Natural killer cell treated with Interleukin-12 subunit alpha and Interleukin-12 subunit beta and Interleukin-15 and Interleukin-18, amount 100 ng/mL, for 72 hours (primary cell): ENCODE data around the gene NRXN3. TPM values are rescaled to one million over a fixed set of nuclear protein-coding genes. Genes with fewer than 3 reads are reported as not detected.

Experiments used
- ATAC-seq, 2 donors: fragments of 150-1000 bp; cut with Tn5 transposase in 1 of 2; sonication (Bioruptor Pico), chemical (Tn5 transposase) in 1 of 2; 2 replicates each; pipeline ENCODE4 v1.10.0; 2021
- DNase-seq: peaks from one replicate; pipeline ENCODE4 v3.0.0; 2022; ENCODE audit warnings: low spot score
- H3K27ac Mint-ChIP-seq, 2 donors: 1 replicate in 1 of 2; 2 replicates in 1 of 2; pipeline ENCODE4 v1.8.0; 2022; ENCODE audit warnings: mixed read lengths in 2 of 2, mild to moderate bottlenecking in 1 of 2, moderate library complexity in 1 of 2
- H3K27me3 Mint-ChIP-seq, 2 donors: 1 replicate in 1 of 2; 2 replicates in 1 of 2; pipeline ENCODE4 v1.8.0; 2022; ENCODE audit warnings: mixed read lengths in 2 of 2
- H3K36me3 Mint-ChIP-seq: one replicate; pipeline ENCODE4 v1.8.0; 2022; ENCODE audit warnings: mixed read lengths
- H3K4me1 Mint-ChIP-seq, 2 donors: 1 replicate in 1 of 2; 2 replicates in 1 of 2; pipeline ENCODE4 v1.8.0; 2022; ENCODE audit warnings: low read depth in 2 of 2, mixed read lengths in 2 of 2, mild to moderate bottlenecking in 1 of 2
- H3K4me3 Mint-ChIP-seq: one replicate; pipeline ENCODE4 v1.8.0; 2022; ENCODE audit warnings: mixed read lengths
- H3K9me3 Mint-ChIP-seq: 2 replicates; pipeline ENCODE4 v1.8.0; 2022; ENCODE audit warnings: mixed read lengths
- total RNA-seq, 2 donors: library from RNA; stranded (reverse); gene quantifications; one replicate each; pipeline ENCODE4 v1.2.3, GENCODE V29; 2022

Gene NRXN3
- total RNA-seq, 2 donors from 2014 or later, result not detected

- no peaks in the 10 kb centered on the region for H3K4me1 Mint-ChIP-seq
- H3K9me3 Mint-ChIP-seq, result peaks cover 19% of the 10 kb centered on the region
- no peak overlapping the region for H3K27ac Mint-ChIP-seq
- no peak for DNase-seq
- no peak for ATAC-seq
- no peaks in the 10 kb centered on the region for H3K36me3 Mint-ChIP-seq
- H3K4me3 Mint-ChIP-seq, result no peak overlapping the region
- H3K27me3 Mint-ChIP-seq, result no peaks in the 10 kb centered on the region
These were observed 1321.0 kb downstream of the NRXN3 start for GRCh38 chr14:79491161-79491560.

GRCh38 chr14:79493081-79493645 is 1323.0 kb downstream of the NRXN3 start:
- ATAC-seq, result no peak
- no peaks in the 10 kb centered on the region for H3K27me3 Mint-ChIP-seq
- H3K4me3 Mint-ChIP-seq, result no peak overlapping the region
- DNase-seq, result no peak
- no peaks in the 10 kb centered on the region for H3K4me1 Mint-ChIP-seq
- H3K36me3 Mint-ChIP-seq, result no peaks in the 10 kb centered on the region
- peaks cover 18% of the 10 kb centered on the region for H3K9me3 Mint-ChIP-seq
- no peak overlapping the region for H3K27ac Mint-ChIP-seq

- Mint-ChIP-seq H3K4me3 (no peak overlapping the region), H3K36me3 (no peaks in the 10 kb centered on the region), H3K4me1 (no peaks in the 10 kb centered on the region), H3K27ac (no peak overlapping the region), H3K27me3 (no peaks in the 10 kb centered on the region), H3K9me3 (peaks cover 16% of the 10 kb centered on the region)
- no peak for DNase-seq
- ATAC-seq, result no peak
These were observed 1326.5 kb downstream of the NRXN3 start for GRCh38 chr14:79496701-79497100.

DNA sequence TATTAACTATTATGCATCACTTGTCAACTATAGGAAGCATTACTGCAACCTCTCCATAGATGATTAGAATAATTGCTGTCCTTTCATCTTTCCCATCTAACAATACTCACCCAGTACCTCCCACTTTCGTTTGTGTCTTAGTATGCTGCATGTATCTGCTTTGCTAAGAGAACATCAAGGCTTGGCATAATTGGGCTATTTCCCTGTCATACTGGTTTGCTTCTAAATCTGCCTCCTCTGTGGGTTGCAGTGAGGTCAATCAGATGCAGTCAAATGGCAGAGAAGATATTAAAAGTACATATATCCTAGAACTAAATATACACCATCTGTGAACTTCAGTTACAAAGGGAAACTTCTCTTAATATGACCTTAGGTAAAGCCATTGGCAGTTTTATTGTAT is 1330.3 kb downstream of the NRXN3 start:
- ATAC-seq (no peak), DNase-seq (no peak)
- no peaks in the 10 kb centered on the region for H3K36me3 Mint-ChIP-seq
- H3K9me3 Mint-ChIP-seq, result peaks cover 16% of the 10 kb centered on the region
- H3K27me3 Mint-ChIP-seq, result no peaks in the 10 kb centered on the region
- H3K4me3 Mint-ChIP-seq, result no peak overlapping the region
- H3K4me1 Mint-ChIP-seq, result no peaks in the 10 kb centered on the region
- H3K27ac Mint-ChIP-seq, result no peak overlapping the region

DNA sequence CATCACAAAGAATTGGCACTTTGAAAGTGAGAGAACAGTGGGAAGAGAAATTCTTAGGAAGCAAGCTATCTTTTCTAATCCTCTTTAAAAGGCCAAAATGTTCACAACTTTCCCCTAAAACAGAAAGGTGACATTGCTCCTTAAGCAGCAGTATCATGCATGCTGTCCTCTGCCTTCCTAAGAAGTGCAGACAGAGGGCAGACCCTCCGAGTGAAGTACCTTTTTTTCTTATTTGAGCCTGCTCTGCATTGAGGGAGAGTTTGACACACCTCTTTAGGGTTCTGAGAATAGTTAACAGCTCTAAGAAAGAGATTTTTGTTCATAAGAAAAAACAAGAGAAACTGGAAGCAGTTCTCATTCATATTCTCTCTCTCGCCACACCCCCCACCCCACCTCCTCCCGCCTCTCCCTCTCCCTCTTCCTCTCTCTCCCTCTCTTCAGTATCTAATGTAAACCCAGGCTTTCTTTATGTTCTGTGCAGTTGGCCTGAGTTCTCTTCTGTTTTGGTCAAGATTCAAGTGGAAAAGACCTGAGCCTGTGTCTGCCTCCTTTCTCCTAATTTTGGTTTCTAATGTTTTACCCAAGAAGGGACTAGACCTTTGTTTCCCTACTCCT is 1332.1 kb downstream of the NRXN3 start:
- no peak for DNase-seq
- H3K9me3 Mint-ChIP-seq, result peaks cover 16% of the 10 kb centered on the region
- H3K27ac Mint-ChIP-seq, result no peak overlapping the region
- no peaks in the 10 kb centered on the region for H3K27me3 Mint-ChIP-seq
- H3K36me3 Mint-ChIP-seq, result no peaks in the 10 kb centered on the region
- H3K4me3 Mint-ChIP-seq, result no peak overlapping the region
- no peak for ATAC-seq
- no peaks in the 10 kb centered on the region for H3K4me1 Mint-ChIP-seq

- Mint-ChIP-seq H3K27ac (no peak overlapping the region), H3K36me3 (no peaks in the 10 kb centered on the region), H3K27me3 (no peaks in the 10 kb centered on the region), H3K4me1 (no peaks in the 10 kb centered on the region), H3K4me3 (no peak overlapping the region), H3K9me3 (peaks cover 17% of the 10 kb centered on the region)
- no peak for ATAC-seq
- DNase-seq, result no peak
These were observed 1332.6 kb downstream of the NRXN3 start for GRCh38 chr14:79502751-79503148.

GRCh38 chr14:79510659-79511058 is 1340.5 kb downstream of the NRXN3 start:
- no peaks in the 10 kb centered on the region for H3K27me3 Mint-ChIP-seq
- no peak for ATAC-seq
- no peak for DNase-seq

DNA sequence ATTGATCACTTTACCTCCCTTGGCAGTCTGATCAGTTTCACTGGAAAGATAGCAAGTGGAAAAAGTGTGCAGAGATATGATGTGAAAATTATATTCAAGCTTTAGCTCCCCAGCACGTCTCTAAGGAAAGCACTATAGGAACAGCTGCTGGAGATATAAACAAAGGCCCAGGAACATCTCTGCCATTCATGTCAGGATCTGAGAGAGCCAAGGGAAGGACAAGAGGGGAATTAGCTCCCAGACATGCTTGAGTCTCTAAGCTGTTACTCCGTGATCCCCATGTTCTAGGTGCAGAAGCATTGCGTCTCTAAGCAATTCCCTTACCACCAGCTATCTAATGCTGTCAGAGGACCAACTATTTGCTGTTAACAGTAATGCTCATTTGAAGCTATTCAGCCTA is 1341.0 kb downstream of the NRXN3 start:
- H3K27ac Mint-ChIP-seq, result no peak overlapping the region
- H3K4me1 Mint-ChIP-seq, result no peaks in the 10 kb centered on the region
- DNase-seq, result no peak
- ATAC-seq, result no peak
- no peaks in the 10 kb centered on the region for H3K36me3 Mint-ChIP-seq
- no peaks in the 10 kb centered on the region for H3K27me3 Mint-ChIP-seq
- H3K9me3 Mint-ChIP-seq, result peaks cover 11% of the 10 kb centered on the region
- H3K4me3 Mint-ChIP-seq, result no peak overlapping the region

More at GRCh38 chr14:79510659-79511058, 1340.5 kb downstream of the NRXN3 start:
- H3K4me3 Mint-ChIP-seq, result no peak overlapping the region
- H3K36me3 Mint-ChIP-seq, result no peaks in the 10 kb centered on the region
- H3K4me1 Mint-ChIP-seq, result no peaks in the 10 kb centered on the region
- H3K27ac Mint-ChIP-seq, result no peak overlapping the region
- H3K9me3 Mint-ChIP-seq, result peaks cover 11% of the 10 kb centered on the region

DNA sequence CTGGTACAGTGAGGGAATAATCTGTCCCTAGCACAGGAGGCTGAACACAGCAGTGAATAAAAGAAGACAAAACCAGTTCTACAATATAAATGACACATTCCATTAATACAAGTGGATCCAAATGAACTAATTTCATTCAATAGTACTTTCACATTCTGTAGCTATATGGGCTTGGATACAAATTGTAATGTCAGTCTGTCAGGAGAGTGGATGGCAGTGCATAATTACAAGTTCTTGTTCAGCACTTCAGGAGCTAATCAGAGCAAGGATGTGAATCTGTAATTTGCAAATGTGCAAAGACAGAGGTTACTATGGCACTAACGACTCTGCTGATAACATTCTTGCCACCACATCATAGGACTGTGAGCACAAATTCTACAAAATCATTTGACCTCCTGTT is 1343.3 kb downstream of the NRXN3 start:
- Mint-ChIP-seq H3K4me1 (no peaks in the 10 kb centered on the region), H3K36me3 (no peaks in the 10 kb centered on the region), H3K27me3 (no peaks in the 10 kb centered on the region), H3K4me3 (no peak overlapping the region), H3K9me3 (peaks cover 7% of the 10 kb centered on the region), H3K27ac (no peak overlapping the region)
- ATAC-seq (no peak), DNase-seq (no peak)

DNA sequence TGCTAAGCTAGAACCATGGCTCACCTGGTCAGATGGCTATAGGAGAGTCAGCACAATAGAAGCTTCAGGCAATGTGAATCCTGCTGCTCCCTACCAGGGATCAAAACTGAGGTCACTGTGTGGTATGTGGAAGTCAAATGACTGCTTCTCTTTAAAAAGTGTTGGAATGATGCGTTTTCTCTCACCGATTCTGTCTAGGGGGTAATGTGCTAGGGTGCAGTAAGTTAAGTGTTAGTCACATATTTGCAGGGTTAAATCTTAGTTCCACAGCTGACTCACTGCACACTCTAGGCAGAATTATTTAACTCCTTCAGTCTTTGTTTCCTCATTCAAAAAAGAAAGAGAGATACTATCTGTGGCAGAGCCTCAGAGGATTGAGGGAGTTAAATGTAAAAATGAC is 1344.5 kb downstream of the NRXN3 start:
- H3K27ac Mint-ChIP-seq, result no peak overlapping the region
- DNase-seq, result no peak
- H3K4me1 Mint-ChIP-seq, result no peaks in the 10 kb centered on the region
- H3K27me3 Mint-ChIP-seq, result no peaks in the 10 kb centered on the region
- peaks cover 7% of the 10 kb centered on the region for H3K9me3 Mint-ChIP-seq
- no peak overlapping the region for H3K4me3 Mint-ChIP-seq
- no peak for ATAC-seq
- no peaks in the 10 kb centered on the region for H3K36me3 Mint-ChIP-seq

DNA sequence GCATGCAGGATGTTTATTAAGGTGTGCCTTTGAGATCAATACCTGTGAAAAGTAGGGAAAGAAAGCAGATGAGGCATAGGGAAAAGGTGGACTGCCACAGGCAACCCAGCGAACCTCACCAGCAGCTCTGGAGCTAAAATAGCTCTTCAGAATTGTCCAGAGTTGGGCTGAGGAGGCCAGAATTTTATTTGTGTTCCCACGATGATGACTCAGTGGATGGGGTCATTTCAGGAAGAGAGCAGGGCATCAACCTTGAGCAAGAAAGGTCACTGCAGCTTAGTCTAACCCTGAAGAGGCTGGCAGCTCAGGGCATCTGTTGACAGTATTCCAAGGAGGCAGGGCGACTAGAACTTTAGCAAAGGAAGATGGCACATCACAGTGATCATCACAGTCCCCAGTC is 1345.0 kb downstream of the NRXN3 start:
- no peak overlapping the region for H3K27ac Mint-ChIP-seq

DNA sequence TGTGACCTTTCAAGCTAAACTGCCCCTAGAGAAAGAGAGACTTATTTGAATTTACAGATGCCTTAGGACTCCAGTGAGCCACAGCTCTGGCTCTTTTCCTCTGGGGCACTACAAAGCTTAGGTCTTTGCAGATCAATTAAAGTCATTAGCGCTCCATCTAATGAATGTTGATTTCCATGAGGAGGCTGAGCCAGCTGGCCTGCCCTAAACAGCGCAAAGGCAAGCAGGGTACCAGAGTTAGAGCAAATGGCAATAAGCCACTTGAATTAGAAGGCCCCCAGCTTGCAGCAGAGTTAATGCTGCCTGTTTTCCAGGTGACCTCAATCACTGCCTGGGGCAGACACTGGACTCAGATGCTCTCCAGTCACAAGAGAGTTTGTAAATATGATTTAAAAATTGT is 1345.8 kb downstream of the NRXN3 start:
- Mint-ChIP-seq H3K27ac (no peak overlapping the region), H3K9me3 (peaks cover 6% of the 10 kb centered on the region), H3K36me3 (no peaks in the 10 kb centered on the region), H3K4me1 (no peaks in the 10 kb centered on the region), H3K4me3 (no peak overlapping the region), H3K27me3 (no peaks in the 10 kb centered on the region)
- DNase-seq, result no peak
- no peak for ATAC-seq

More for the DNA sequence above, 1345.0 kb downstream of the NRXN3 start:
- Mint-ChIP-seq H3K4me3 (no peak overlapping the region), H3K36me3 (no peaks in the 10 kb centered on the region), H3K27me3 (no peaks in the 10 kb centered on the region), H3K9me3 (peaks cover 5% of the 10 kb centered on the region), H3K4me1 (no peaks in the 10 kb centered on the region)
- no peak for ATAC-seq
- no peak for DNase-seq

- H3K9me3 Mint-ChIP-seq, result peaks cover 8% of the 10 kb centered on the region
- H3K4me3 Mint-ChIP-seq, result no peak overlapping the region
- DNase-seq, result no peak
- H3K36me3 Mint-ChIP-seq, result peaks cover 5% of the 10 kb centered on the region
- no peak for ATAC-seq
- H3K27ac Mint-ChIP-seq, result no peak overlapping the region
- no peaks in the 10 kb centered on the region for H3K27me3 Mint-ChIP-seq
- no peaks in the 10 kb centered on the region for H3K4me1 Mint-ChIP-seq
These were observed 1355.2 kb downstream of the NRXN3 start for GRCh38 chr14:79525416-79525815.

- no peak overlapping the region for H3K4me3 Mint-ChIP-seq
- H3K27ac Mint-ChIP-seq, result no peak overlapping the region
- H3K36me3 Mint-ChIP-seq, result no peaks in the 10 kb centered on the region
- no peaks in the 10 kb centered on the region for H3K4me1 Mint-ChIP-seq
- ATAC-seq, result no peak
- no peak for DNase-seq
- no peaks in the 10 kb centered on the region for H3K27me3 Mint-ChIP-seq
- H3K9me3 Mint-ChIP-seq, result peaks cover 7% of the 10 kb centered on the region
These were observed 1358.7 kb downstream of the NRXN3 start for GRCh38 chr14:79528828-79529416.
